HG03039 (cell line): ENCODE measurements around the gene EPB41L2.
"Not testable (repeated sequence)": the region's sequence is repeated elsewhere in the genome, so short reads cannot be mapped to it uniquely, and the experiment has no call there.

Experiments
- ATAC-seq: cut with Tn5 transposase; IDR thresholded peaks from one replicate; pipeline ENCODE4 v1.9.1; 2021; ENCODE audit warnings: mild to moderate bottlenecking, moderate library complexity; ENCODE audit not compliant: unreplicated experiment

The EPB41L2 gene

GRCh38 chr6:130958468-130958867 lies 104.6 kb downstream of the EPB41L2 start:
- no peak for ATAC-seq

DNA sequence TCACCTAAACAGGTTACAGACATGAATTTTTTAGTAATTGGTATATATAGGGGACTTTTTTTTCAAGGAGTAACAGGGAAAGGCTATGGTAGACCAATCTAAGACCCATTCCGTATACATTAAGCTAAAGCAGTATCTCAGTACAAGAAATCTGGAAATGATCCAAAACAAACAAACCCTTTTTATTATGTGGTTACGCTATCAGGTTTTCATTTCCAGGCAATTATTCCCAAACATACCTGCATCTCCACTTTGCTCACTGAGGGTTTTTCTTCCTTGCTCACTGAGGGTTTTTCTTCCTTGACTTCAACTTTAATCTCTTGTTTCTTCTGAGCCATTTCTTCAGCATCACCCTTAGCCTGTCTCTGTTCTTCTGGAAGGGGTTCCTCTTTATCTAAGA lies 107.3 kb downstream of the EPB41L2 start:
- ATAC-seq = no peak

DNA sequence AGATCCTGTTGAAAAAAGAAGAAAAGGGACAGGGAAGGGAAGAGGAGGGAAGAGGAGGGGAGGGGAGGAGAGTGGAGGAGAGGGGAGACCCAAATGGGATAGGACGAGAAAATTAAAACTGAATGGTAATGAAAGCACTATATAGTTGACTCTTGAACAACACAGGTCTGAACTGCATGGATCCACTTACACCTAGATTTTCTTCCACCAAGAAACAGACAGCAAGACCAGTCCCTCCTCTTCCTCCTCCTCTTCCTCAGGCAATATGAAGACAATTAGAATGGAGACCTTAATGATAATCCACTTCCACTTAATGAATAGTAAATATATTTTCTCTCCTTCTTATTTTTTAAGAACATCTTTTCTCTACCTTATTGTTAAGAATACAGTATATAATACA lies 113.5 kb downstream of the EPB41L2 start:
- ATAC-seq = no peak

DNA sequence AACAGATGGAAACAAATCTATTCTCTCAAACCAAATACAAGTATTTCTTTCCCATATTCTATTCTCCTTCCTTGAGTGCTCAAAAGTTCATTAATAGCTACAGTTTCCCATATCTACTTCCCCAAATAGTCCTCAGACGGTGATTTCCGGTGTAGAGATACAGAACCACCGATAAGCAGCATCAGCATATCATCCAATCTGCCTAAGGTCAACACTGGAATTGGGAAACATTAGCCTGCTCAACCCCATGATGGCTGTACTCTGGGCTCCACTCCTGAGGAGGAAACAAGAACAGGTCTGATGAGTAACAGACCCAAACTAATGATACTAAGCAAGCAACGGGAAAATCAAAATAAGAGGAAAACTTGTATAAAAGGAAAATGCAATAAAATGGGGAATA lies 115.6 kb downstream of the EPB41L2 start:
- no peak for ATAC-seq

DNA sequence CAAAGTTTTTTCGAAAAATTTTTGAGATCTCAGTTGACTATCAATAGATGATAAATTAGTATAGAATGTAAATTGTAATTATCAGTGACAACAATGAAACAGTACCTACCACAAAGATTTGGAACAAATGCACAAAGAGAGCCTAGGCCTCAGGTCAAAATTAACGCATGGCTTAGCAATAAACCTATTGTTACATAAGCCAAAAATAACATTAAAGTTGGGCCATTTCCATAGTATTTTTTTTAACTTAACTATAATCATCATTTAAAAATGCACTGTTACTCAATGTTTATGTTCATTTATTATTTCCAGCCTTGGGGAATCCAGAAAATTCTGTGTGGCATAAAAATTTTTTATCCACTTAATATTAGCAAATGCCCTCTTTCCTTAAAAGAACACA lies 117.0 kb downstream of the EPB41L2 start:
- ATAC-seq = no peak

DNA sequence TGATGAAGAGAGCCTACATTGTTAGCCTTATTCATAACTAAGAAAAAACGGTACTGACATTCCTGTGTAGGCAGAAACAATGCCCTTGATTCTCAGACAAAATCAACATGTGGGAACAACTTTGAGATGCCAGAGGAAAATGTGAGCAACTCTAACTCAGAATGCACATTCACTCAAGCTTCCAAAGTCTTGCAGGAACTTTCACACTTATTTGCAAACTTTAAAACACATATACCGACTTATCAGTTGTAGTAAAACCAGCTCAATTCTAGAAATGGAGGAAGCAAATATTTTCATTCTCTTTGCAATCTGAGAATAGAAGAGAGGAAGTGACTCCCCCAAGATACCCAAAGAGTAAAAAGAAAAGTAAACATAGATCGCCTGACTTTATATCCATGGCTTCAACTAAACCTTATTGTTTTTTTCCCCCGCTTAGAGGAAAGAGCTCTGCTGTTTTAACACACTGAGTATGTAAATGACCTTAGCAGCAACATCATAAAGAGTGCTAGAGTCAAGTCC lies 117.6 kb downstream of the EPB41L2 start:
- ATAC-seq = no peak

DNA sequence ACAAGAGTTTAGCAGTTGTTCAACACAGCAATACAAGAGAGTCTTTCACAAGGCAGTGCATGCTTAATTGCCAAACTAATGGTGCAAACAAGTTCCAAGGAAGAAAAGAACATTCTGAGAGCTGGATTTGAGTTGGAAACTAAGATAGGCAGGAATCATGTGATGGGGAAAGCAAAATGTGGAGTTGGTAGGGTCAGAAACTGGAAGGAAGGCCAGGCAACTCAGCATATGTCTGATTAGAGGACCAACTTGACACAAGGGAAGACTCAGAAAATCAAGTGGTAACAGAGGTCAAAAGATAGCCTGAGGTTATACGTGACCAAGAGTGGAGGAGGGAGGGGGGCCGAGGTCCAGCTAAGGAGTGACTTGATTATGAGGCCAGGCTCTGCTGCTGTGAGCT lies 118.6 kb downstream of the EPB41L2 start:
- no peak for ATAC-seq

DNA sequence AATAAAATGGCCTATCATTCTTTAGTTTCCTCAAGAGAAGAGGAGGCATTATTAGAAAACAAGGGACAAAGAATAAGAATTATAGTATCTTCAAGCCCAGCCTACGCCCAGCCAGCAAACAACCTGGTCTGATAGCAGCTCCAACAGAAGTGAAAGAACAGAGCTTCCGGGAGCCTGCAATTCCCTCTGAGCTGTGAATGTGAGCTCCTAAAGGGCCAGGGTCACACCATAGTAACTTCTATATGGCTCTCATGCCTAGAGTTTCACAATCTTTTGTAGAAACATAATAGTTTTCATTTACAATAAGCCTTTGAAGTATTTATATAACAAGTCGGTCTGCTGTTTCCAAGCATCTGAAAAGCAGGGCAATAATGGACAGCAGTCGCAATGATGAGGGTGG lies 119.3 kb downstream of the EPB41L2 start:
- ATAC-seq = no peak

GRCh38 chr6:130942752-130943151 lies 120.3 kb downstream of the EPB41L2 start:
- ATAC-seq = not testable (repeated sequence)

- no peak for ATAC-seq
These were observed 125.0 kb downstream of the EPB41L2 start for GRCh38 chr6:130937942-130938604.

DNA sequence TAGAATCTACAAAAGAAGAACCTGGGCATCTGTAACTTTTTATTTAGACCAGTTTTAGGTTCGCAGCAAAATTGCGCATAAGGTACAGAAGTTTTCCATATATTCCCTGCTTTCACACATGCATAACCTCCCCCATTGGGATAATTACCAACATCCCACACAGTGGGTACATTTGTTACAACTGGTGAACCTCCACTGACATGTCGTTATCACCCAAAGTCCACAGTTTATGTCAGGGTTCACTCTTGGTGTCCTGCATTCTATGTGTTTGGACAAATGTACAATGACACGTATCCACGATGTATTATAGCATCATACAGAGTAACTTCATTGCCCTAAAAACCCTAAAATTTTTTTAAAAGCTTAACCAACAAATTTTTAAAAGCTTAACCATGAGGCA lies 126.1 kb downstream of the EPB41L2 start:
- ATAC-seq = no peak

DNA sequence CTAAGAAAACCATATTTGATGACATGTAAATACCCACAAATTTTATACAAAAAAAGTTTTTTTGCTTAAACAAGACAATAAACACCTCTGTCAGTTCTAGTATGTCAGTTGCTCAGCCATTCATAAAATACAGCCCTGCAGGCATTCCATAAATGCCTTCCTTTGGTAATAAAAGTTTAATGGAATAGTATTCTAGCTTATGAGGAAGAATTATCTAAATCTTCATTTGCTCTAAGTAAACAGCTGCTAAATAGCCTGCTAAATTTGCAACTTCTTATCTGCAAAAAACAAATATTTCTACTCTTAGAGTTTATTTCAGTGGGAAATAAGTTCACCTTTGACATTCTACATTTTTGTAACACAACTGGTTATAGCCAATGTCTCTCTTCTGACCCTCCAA lies 127.1 kb downstream of the EPB41L2 start:
- ATAC-seq = no peak

GRCh38 chr6:130934848-130935585 lies 128.0 kb downstream of the EPB41L2 start:
- no peak for ATAC-seq

DNA sequence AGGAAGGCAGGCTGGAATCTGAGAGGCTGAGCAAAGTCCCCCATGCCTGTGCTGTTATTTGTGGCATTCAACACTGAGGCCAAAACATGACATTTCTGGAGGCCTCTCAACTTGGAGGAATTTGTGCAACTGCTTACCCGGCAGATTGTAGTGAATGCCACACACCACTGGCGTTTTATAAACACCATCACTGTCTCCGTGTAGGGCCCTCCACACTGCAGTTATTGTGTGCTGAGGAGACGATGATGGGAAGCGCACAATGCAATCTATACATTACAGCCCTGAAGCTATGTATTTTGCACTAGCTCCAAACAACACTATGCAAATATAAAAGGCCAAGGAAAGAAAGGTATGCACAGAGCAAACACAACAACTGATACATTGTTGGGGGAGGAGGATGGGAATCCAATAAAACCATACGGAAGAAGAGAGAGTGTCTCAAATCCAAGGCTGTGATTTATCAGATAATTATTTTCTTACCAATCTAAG lies 129.3 kb downstream of the EPB41L2 start:
- ATAC-seq = no peak

GRCh38 chr6:130932921-130933320 lies 130.1 kb downstream of the EPB41L2 start:
- no peak for ATAC-seq

- ATAC-seq = no peak
These were observed 130.6 kb downstream of the EPB41L2 start for GRCh38 chr6:130932438-130932837.

- ATAC-seq = no peak
These were observed 131.4 kb downstream of the EPB41L2 start for GRCh38 chr6:130931683-130932082.

- ATAC-seq = no peak
These were observed 133.9 kb downstream of the EPB41L2 start for GRCh38 chr6:130929036-130929678.

- no peak for ATAC-seq
These were observed 134.7 kb downstream of the EPB41L2 start for GRCh38 chr6:130928158-130928912.

GRCh38 chr6:130927305-130927704 lies 135.7 kb downstream of the EPB41L2 start:
- ATAC-seq = no peak

DNA sequence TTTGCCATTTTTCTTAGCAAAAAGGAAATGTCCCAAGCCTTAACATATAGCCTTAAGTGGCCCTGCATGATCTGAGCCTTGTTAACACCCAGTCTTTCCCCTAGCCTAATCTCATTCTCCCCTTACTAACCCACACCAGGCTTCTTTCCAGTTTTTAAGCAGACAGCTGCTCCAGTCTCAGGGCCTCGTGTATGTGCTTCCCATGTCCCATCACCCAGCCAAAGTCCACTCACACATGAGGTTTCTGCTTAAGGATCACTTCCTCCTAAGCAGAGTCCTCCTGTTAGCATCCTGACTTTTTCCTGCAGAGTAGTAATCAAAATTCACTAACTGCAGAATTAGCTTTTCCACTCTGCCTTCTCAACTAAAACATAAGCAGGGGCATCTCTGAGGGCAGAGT lies 139.7 kb downstream of the EPB41L2 start:
- ATAC-seq = no peak
